ENCODE measurements around the gene KRT71.

Gene KRT71

GRCh38 chr12:52578469-52578868, 25.5 kb upstream of the KRT71 start:
- no peak for DNase-seq (ENCODE audit: low read depth)

GRCh38 chr12:52577316-52577715, 24.4 kb upstream of the KRT71 start:
- no peak overlapping the region for H3K4me3 ChIP-seq (ENCODE audit: low read depth, low read length)
- DNase-seq (ENCODE audit: low read depth) = no peak

More at GRCh38 chr12:52578469-52578868, 25.5 kb upstream of the KRT71 start:
- no peak overlapping the region for H3K4me3 ChIP-seq (ENCODE audit: low read depth, low read length)

GRCh38 chr12:52575948-52576347, 23.0 kb upstream of the KRT71 start:
- DNase-seq (ENCODE audit: low read depth) = no peak
- no peak overlapping the region for H3K4me3 ChIP-seq (ENCODE audit: low read depth, low read length)

GRCh38 chr12:52575256-52575655, 22.3 kb upstream of the KRT71 start:
- H3K4me3 ChIP-seq (ENCODE audit: low read depth, low read length) = no peak overlapping the region
- DNase-seq (ENCODE audit: low read depth) = no peak

GRCh38 chr12:52573743-52574142, 20.8 kb upstream of the KRT71 start, which contains the start of gene KRT74:
Gene KRT74, minus strand, starts transcription at chr12:52573843. Its CDS starts 66 bp downstream, at chr12:52573777.
- H3K4me3 ChIP-seq (ENCODE audit: low read depth, low read length) = no peak within 1 kb of the TSS
- DNase-seq (ENCODE audit: low read depth) = no peak

GRCh38 chr12:52573306-52573705, 20.4 kb upstream of the KRT71 start:
- no peak for DNase-seq (ENCODE audit: low read depth)
- H3K4me3 ChIP-seq (ENCODE audit: low read depth, low read length) = no peak overlapping the region

GRCh38 chr12:52570511-52570910, 17.6 kb upstream of the KRT71 start:
- H3K4me3 ChIP-seq (ENCODE audit: low read depth, low read length) = no peak overlapping the region
- DNase-seq (ENCODE audit: low read depth) = no peak

GRCh38 chr12:52568111-52568510, 15.2 kb upstream of the KRT71 start:
- no peak overlapping the region for H3K4me3 ChIP-seq (ENCODE audit: low read depth, low read length)
- no peak for DNase-seq (ENCODE audit: low read depth)

GRCh38 chr12:52566847-52567291, 13.9 kb upstream of the KRT71 start:
- H3K4me3 ChIP-seq (ENCODE audit: low read depth, low read length) = no peak overlapping the region
- DNase-seq (ENCODE audit: low read depth) = no peak

GRCh38 chr12:52564582-52564981, 11.6 kb upstream of the KRT71 start:
- no peak for DNase-seq (ENCODE audit: low read depth)
- no peak overlapping the region for H3K4me3 ChIP-seq (ENCODE audit: low read depth, low read length)

GRCh38 chr12:52561880-52562449, 9.0 kb upstream of the KRT71 start:
- H3K4me3 ChIP-seq (ENCODE audit: low read depth, low read length) = no peak overlapping the region
- no peak for DNase-seq (ENCODE audit: low read depth)

- no peak for DNase-seq (ENCODE audit: low read depth)
- no peak overlapping the region for H3K4me3 ChIP-seq (ENCODE audit: low read depth, low read length)
These were observed 7.0 kb upstream of the KRT71 start for GRCh38 chr12:52559979-52560378.

- DNase-seq (ENCODE audit: low read depth) = no peak
- no peak overlapping the region for H3K4me3 ChIP-seq (ENCODE audit: low read depth, low read length)
These were observed 6.0 kb upstream of the KRT71 start for GRCh38 chr12:52558781-52559445.

GRCh38 chr12:52557476-52557875, 4.5 kb upstream of the KRT71 start:
- DNase-seq (ENCODE audit: low read depth) = no peak
- no peak overlapping the region for H3K4me3 ChIP-seq (ENCODE audit: low read depth, low read length)

GRCh38 chr12:52555577-52555976, 2.6 kb upstream of the KRT71 start:
- DNase-seq (ENCODE audit: low read depth) = no peak
- H3K4me3 ChIP-seq (ENCODE audit: low read depth, low read length) = no peak overlapping the region

GRCh38 chr12:52552055-52552454, 890 bp downstream of the KRT71 start:
- no peak for DNase-seq (ENCODE audit: low read depth)
- H3K4me3 ChIP-seq (ENCODE audit: low read depth, low read length) = no peak overlapping the region

GRCh38 chr12:52551216-52551865, 1.6 kb downstream of the KRT71 start:
- no peak overlapping the region for H3K4me3 ChIP-seq (ENCODE audit: low read depth, low read length)
- no peak for DNase-seq (ENCODE audit: low read depth)

GRCh38 chr12:52546126-52546525, 6.8 kb downstream of the KRT71 start:
- no peak for DNase-seq (ENCODE audit: low read depth)
- no peak overlapping the region for H3K4me3 ChIP-seq (ENCODE audit: low read depth, low read length)

- H3K4me3 ChIP-seq (ENCODE audit: low read depth, low read length) = no peak overlapping the region
- no peak for DNase-seq (ENCODE audit: low read depth)
These were observed 8.7 kb downstream of the KRT71 start for GRCh38 chr12:52543985-52544883.

- no peak for DNase-seq (ENCODE audit: low read depth)
- no peak overlapping the region for H3K4me3 ChIP-seq (ENCODE audit: low read depth, low read length)
These were observed 10.1 kb downstream of the KRT71 start for GRCh38 chr12:52542785-52543318.

All from skeletal muscle cell (primary cell).